SKM-1 treated with dmso at 0.1 percent for 144 hours (cell line): ENCODE measurements around the gene NTM.

ENCODE experiments used
- DNase-seq: peaks from one replicate; lab custom pipeline; 2025; ENCODE audit not compliant: unreplicated experiment; lab: John Stamatoyannopoulos, UW

NTM gene

DNA sequence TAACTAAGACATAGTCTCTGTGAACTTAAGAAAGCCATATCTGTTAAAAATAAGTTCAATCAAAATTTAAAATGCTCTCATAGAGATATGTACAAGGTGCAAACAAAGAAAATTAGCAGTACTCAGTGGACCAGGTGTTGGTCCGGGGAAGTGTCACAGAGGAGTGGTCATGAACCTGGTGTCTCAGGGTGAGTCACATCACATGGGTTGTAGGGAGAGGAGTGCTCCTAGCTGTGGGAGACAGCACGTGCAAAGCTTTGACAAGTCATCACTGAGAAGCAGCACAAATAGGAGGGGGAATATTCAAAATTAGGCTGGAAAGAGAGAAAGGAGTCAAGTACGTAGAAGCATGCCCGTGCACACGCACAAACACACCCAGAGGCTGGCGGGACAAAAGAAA, 438.1 kb downstream of the NTM start:
- DNase-seq = no peak

- no peak for DNase-seq
Observed at GRCh38 chr11:131809203-131809918, 438.9 kb downstream of the NTM start.

DNA sequence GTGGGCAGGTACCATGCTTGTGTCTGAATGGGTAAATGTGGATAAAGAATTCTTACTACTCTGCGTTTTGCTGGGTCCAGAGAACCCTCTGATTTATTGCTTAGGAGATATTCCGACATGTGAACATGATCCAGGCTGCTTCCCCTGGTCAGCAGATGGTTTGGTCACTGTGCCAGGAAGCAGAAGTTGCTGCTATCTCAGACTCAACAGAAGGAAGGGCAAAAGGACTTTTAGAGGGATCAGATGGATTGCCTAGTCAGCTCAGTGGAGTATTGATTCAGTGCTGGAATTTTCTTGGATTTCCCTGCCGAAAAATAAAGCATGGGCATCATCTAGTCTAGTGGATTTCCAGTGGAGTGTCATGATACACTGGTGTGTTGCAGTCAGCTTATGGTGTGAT, 440.1 kb downstream of the NTM start:
- DNase-seq = no peak

- DNase-seq = no peak
Observed at GRCh38 chr11:131811383-131811782, 441.0 kb downstream of the NTM start.

DNA sequence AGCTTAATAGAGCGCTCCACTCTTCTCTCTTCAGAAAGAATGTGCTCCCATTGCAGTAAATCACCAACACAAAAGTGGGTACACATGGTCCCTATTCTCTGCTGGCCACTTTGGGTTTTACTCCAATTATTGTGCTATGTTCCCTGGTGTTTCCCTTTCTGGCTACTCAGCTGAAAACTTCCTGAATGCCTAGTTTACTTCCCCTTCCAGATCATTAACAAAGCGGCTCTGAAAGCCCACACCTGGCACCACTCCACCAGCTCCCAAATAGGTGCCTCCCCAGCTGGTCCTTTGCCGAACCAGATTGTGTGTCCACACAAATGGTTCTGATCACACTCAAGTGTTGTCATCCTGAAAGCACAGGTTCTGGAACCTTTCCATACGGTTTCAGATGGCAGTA, 443.7 kb downstream of the NTM start:
- DNase-seq = no peak

- no peak for DNase-seq
Observed at GRCh38 chr11:131815590-131815989, 445.2 kb downstream of the NTM start.

DNA sequence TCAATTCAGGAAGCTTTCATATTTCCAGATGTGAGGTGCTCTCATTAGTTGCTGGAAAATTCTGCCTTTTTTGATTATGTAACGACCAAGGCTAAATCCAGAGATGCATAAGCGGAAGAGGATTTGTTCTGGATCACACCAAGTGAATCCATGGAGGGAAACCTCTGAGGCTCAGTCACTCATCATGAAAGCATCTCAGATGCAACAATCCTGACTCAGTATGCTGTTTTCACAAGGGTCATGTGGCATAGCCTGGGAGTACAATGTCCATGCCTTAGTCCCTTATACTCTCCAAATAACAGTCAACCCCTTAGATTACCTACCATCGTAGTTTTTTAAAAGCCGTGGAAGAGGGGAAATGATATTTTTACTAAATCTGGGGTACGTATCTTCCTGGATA, 445.6 kb downstream of the NTM start:
- DNase-seq = no peak

DNA sequence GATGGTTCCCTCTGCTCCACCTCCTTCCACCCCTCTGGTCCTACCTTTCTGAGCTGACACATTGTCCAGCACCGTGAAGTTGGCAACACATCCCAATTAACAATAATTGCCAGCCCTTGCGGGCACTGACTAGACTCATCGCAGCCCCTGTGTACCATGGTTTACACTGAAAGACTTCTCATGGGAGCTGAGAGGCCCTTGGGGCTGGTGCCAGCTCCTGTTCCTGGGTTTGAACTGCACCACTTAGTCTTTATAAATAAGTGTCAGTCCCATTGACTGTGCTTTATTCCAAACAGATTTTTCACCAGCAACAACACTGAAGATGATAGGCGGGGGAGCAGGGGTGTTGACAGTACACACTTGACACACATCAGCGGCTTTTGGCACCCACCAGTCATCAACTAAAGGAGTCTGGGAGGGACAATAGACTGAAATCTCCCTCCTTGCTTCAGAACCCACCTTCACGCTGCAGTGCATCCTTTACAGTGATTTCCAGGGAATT, 447.3 kb downstream of the NTM start:
- no peak for DNase-seq

DNA sequence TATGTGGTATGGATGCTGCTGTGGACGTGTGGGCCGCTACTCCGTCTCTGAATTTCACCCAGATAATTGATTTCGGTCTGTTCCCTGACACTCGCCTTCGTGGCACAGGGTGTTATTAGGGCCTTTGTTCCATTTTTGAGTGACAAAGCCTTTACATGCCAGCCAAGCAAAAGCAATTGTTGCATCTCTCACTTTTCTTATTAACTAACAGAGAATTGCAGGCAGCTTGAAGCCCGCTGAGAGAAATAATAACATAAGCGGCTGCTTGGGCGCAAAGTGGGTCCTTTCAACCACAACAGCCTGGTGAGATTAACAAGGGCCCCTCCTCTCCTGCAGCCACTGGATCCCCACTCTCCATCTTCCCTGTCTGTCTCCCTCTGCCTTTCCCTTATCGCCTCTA, 449.4 kb downstream of the NTM start:
- no peak for DNase-seq

GRCh38 chr11:131822506-131822905, 452.1 kb downstream of the NTM start:
- no peak for DNase-seq

GRCh38 chr11:131823772-131824171, 453.4 kb downstream of the NTM start:
- no peak for DNase-seq

GRCh38 chr11:131824771-131825170, 454.4 kb downstream of the NTM start:
- no peak for DNase-seq

DNA sequence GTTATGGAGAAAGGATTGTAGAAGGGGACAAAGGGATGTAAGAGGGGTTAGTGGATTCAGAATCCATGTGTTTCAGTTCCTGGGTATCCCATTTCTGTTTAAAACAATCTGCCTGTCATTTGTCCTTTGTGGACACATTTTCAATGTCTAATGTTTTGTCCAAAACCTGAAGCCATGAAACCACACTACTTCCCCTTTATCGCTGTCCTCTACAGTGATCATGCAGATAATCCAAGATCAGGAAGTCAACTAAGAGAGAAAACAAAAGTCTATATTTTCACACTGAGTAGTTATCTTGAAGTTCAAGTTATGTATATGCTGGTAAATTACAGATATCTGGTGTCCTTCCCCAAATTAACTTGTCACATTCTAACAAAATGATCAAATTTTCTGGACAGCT, 457.0 kb downstream of the NTM start:
- no peak for DNase-seq

DNA sequence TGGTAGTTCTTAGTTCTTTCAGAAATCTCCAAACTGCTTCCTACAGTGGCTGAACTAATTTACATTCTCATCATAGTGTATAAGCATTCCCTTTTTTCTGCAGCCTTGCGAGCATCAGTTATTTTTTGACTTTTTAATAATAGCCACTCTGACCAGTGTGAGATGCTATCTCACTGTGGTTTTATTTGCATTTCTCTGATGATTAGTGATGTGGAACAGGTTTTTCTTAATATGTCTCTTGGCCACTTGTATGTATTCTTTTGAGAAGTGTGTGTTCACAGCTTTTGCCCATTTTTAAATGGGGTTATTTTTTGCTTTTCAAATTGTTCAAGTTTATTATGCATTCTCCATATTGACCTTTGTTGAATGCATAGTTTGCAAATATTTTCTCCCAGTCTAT, 459.3 kb downstream of the NTM start:
- DNase-seq = no peak

GRCh38 chr11:131832079-131832478, 461.7 kb downstream of the NTM start:
- DNase-seq = no peak

DNA sequence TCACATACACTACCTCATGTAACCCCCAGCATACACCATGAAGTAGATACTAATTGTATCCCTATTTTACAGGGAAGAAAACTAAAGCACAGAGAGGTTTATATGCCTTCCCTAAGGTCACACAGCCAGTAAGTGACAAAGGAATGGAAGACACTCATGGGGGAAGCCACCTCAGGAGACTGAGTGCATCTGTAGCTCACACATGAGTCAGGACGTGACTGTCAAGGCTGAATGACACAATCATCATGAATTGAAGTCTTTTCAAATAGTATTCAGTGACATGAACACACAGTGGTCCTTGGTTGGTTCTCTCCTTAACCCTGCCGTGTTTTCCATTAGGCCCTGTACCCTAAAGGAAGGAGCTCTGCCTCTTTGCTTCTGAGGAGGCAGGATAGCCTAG, 463.0 kb downstream of the NTM start:
- DNase-seq = no peak

GRCh38 chr11:131837562-131837961, 467.1 kb downstream of the NTM start:
- no peak for DNase-seq

- no peak for DNase-seq
Observed at GRCh38 chr11:131838016-131838415, 467.6 kb downstream of the NTM start.

DNA sequence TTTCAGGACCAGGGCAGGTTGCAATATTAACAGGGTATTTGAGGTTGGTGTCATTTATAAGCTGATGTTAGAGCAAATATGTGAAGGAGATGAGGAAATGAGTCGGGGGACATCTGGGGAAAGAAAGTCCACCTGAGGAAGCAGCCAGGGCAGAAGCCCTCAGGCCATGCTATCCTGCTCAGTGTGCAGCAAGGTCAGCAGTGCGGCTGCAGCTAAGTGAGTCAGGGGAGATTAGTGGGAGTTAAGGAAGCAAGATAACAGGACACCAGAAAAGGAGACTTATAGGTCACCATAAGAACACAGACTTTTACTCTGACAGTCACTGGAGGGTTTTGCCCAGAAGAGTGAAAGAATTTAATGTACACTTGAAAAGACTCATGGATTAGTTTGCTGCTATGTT, 468.9 kb downstream of the NTM start:
- DNase-seq = no peak

GRCh38 chr11:131840545-131840944, 470.1 kb downstream of the NTM start:
- no peak for DNase-seq

- DNase-seq = no peak
Observed at GRCh38 chr11:131841028-131841427, 470.6 kb downstream of the NTM start.

DNA sequence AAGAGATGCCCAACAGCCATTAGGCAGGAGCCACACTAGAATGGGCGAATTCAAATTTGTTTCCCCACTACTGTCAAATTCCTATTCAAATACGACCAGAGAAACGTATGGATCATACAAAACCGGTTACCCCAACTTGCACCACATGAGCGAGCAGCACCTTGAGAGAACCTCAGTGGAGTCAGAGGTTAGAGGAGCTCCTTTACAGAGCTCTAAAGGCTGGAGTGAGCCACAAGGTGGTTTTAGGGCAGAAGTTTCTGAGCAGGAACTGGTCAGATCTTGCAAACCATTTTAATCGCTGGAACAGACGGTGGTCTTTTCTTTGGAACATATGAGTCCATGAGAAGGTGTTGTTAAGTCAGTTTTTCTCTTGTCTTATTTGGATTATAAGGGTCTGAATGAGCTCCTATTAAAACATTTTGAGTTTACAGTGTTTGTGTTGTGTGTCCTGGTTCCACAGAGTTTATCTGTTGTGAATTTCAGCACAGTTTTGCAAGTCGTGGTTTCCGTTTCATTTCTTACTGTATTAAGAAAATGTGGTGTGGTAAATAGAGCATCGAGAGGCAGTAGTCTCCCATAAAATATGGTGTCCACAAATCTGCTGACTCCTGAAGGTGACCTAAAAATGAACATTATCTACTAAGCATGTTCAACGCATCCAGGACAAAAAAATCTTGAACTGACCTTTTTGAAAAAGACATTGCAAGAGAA, 471.7 kb downstream of the NTM start:
- DNase-seq = no peak

DNA sequence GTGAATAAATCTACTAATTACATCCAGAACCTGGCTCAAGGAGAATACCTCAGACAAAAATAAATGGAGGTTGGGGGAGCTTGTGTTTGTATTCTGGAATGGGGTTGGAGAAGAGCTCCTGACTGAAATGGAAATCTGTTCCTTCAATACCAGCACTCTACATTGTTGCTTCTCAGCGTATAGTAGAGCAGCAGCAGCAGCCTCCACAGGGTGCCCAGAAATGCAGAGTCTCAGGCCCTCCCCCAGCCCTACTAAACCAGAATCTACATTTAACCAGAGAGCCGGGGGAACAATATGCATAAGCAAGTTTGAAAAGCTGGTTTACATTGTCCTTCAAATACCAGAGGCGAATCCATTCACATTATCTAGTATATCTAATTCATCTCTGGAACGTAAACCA, 474.8 kb downstream of the NTM start:
- no peak for DNase-seq
